GM12878 (cell line): ENCODE results near the gene MXI1. TPM values are rescaled to one million over a fixed set of nuclear protein-coding genes. Genes with fewer than 3 reads are reported as not detected.

Source experiments
- ATAC-seq: fragments of 200-7000 bp; cut with Tn5 transposase; 3 replicates; pipeline ENCODE4 v1.9.1; 2020; ENCODE audit warnings: mild to moderate bottlenecking, moderate library complexity
- BruUV-seq: library from RNA; stranded (reverse); fragments of 400-500 nt; replicated peaks from 2 replicates; lab custom pipeline; 2021; lab: Mats Ljungman, UMichigan
- CTCF ChIA-PET: fragments of 300-600 bp; sonication (Branson Sonifier 250); formaldehyde crosslinking; extraction: SDS; loops from one replicate; lab custom pipeline; 2021; ENCODE audit warnings: inconsistent platforms; lab: Yijun Ruan, JAX
- POLR2A ChIA-PET: fragments of 350-600 bp; formaldehyde crosslinking; extraction: SDS; loops from one replicate; lab custom pipeline; 2021; ENCODE audit warnings: inconsistent platforms; lab: Charles Lee
- RAD21 ChIA-PET: fragments of 300-600 bp; sonication (Branson Sonifier 250); formaldehyde crosslinking; loops from one replicate; lab custom pipeline; 2023; ENCODE audit warnings: antibody characterized with exemption; ENCODE audit not compliant: unreplicated experiment; lab: Charles Lee
- SMC1A ChIA-PET: fragments of 300-600 bp; sonication (Branson Sonifier 250); formaldehyde crosslinking; loops from one replicate; lab custom pipeline; 2023; ENCODE audit not compliant: unreplicated experiment, uncharacterized antibody; lab: Charles Lee
- DNase-seq: peaks from one replicate; pipeline ENCODE4 v3.0.0-alpha.2; 2011; ENCODE audit warnings: low read depth, low spot score
- FAIRE-seq: peaks from 3 replicates; lab custom pipeline; 2011; peaks lifted over from hg19 to GRCh38; lab: Jason Lieb, UNC
- H2AFZ ChIP-seq: 2 replicates; pipeline ENCODE4 v1.6.0; 2011; ENCODE audit warnings: low read depth, low read length, control low read depth; ENCODE audit not compliant: control insufficient read depth
- H3K27ac ChIP-seq: 2 replicates; pipeline ENCODE4 v1.5.1; 2011; ENCODE audit warnings: control low read depth; ENCODE audit not compliant: control insufficient read depth, insufficient read depth
- H3K27me3 ChIP-seq, 2 experiments: replicated peaks in 1 of 2; 2 replicates each; pipeline versions ENCODE4 v1.6.0 to v1.6.1; 2011; ENCODE audit warnings: low read length in 1 of 2; ENCODE audit not compliant: control insufficient read depth in 2 of 2, insufficient read depth in 2 of 2
- H3K36me3 ChIP-seq, 2 experiments: 2 replicates each; pipeline ENCODE4 v1.5.1; 2011; ENCODE audit warnings: low read length in 1 of 2; ENCODE audit not compliant: control insufficient read depth in 2 of 2, insufficient read depth in 2 of 2
- H3K4me1 ChIP-seq: 2 replicates; pipeline ENCODE4 v1.6.1; 2011; ENCODE audit warnings: mild to moderate bottlenecking, low read length, moderate library complexity, mixed read lengths; ENCODE audit not compliant: control insufficient read depth, insufficient read depth
- H3K4me2 ChIP-seq: 2 replicates; pipeline ENCODE4 v1.6.0; 2011; ENCODE audit warnings: control low read depth; ENCODE audit not compliant: control insufficient read depth, insufficient read depth
- H3K4me3 ChIP-seq: fragments of 200-600 bp; sonication (generic); 2 replicates; pipeline ENCODE4 v1.5.1; 2016
- H3K79me2 ChIP-seq: 2 replicates; pipeline ENCODE4 v1.6.0; 2011; ENCODE audit warnings: low read length; ENCODE audit not compliant: control insufficient read depth, insufficient read depth
- H3K9ac ChIP-seq: 2 replicates; pipeline ENCODE4 v1.8.0; 2011; ENCODE audit warnings: low read length, control low read depth, mixed read lengths; ENCODE audit not compliant: control insufficient read depth, insufficient read depth
- H3K9me3 ChIP-seq: replicated peaks from 3 replicates; pipeline ENCODE4 v1.5.1; 2011; ENCODE audit warnings: mild to moderate bottlenecking, low read length; ENCODE audit not compliant: control insufficient read depth, insufficient read depth
- H4K20me1 ChIP-seq: 2 replicates; pipeline ENCODE4 v1.6.0; 2011; ENCODE audit not compliant: control insufficient read depth, insufficient read depth
- CHD1 ChIP-seq: IDR thresholded peaks from 2 replicates; pipeline ENCODE4 v1.6.1; 2012; ENCODE audit warnings: low read depth, low read length, improper control_type of control experiment
- GABPA ChIP-seq: IDR thresholded peaks from 2 replicates; pipeline ENCODE4 v1.6.1; 2014; ENCODE audit warnings: antibody characterized with exemption, low read depth, mild to moderate bottlenecking, inconsistent platforms
- KAT2A ChIP-seq: conservative IDR thresholded peaks from 2 replicates; pipeline ENCODE4 v1.6.1; 2011; ENCODE audit warnings: low read depth, low read length; ENCODE audit not compliant: control insufficient read depth
- NFXL1 ChIP-seq: fragments of 450-650 bp; IDR thresholded peaks from 2 replicates; pipeline ENCODE4 v1.6.1; 2017; ENCODE audit warnings: antibody characterized with exemption, mild to moderate bottlenecking, borderline replicate concordance
- SMC3 ChIP-seq: IDR thresholded peaks from 2 replicates; pipeline ENCODE4 v1.6.1; 2011; ENCODE audit warnings: low read length, improper control_type of control experiment, borderline replicate concordance
- YBX1 ChIP-seq: fragments of 450-650 bp; IDR thresholded peaks from 2 replicates; pipeline ENCODE4 v1.6.1; 2016; ENCODE audit warnings: antibody characterized with exemption
- WGBS: methylation state at CpG from one replicate; pipeline ENCODE4 v1.1.6; 2016; ENCODE audit warnings: low lambda C conversion rate; ENCODE audit not compliant: insufficient replicate concordance, insufficient coverage; ENCODE audit errors: missing lambda C conversion rate; 5-methylcytosine and 5-hydroxymethylcytosine counted together
- in situ Hi-C: fragments of 300-500 bp; cut with MboI; formaldehyde crosslinking; loops from 9 replicates; pipeline ENCODE4 v1.14.3; 2018; ENCODE audit warnings: mixed read lengths
- intact Hi-C: fragments of 100-400 bp; cut with micrococcal nuclease; formaldehyde crosslinking; loops from one replicate; pipeline ENCODE4 v1.14.2; 2022; ENCODE audit not compliant: unreplicated experiment
- polyA plus RNA-seq, 11 experiments: library from polyadenylated mRNA; depleted of rRNA in 4 of 11; unstranded in 6 of 11; stranded (reverse) in 5 of 11; fragments of >200 nt; fragmentation: Nextera tagmentation in 4 of 11; fragmentation: Illumina TruSeq in 1 of 11; extraction: Ambion mirVana in 4 of 11; extraction: Trizol in 1 of 11; gene quantifications; 1 replicate in 1 of 11; 2 replicates in 10 of 11; pipeline versions ENCODE4 v1.2.1 to v1.2.3, GENCODE V29; 2011 to 2016; ENCODE audit warnings: inconsistent platforms in 2 of 11, missing spikeins in 2 of 11, low read depth in 1 of 11
- total RNA-seq, 4 experiments: library from RNA; depleted of rRNA in 3 of 4; stranded (reverse); fragments of >200 nt in 3 of 4; fragmentation: Illumina TruSeq in 1 of 4; extraction: Trizol in 1 of 4; gene quantifications; 2 replicates each; pipeline versions ENCODE4 v1.2.1 to v1.2.3, GENCODE V29; 2013 to 2021

The MXI1 gene
- total and polyA plus RNA-seq, 10 of the 15 experiments (the other 5 are each of a cell fraction or from before 2014, with no cell fraction given) = 0.23 to 8.0 (median 0.41) TPM

GRCh38 chr10:110162741-110163145, 44.7 kb upstream of the MXI1 start:
- WGBS = 2% methylated on average over 6 of the region's 6 CpGs
- Histone ChIP-seq H3K4me1 (no peaks in the 10 kb centered on the region), H3K4me3 (no peak overlapping the region), H3K9me3 (no peaks in the 10 kb centered on the region), H3K79me2 (no peaks in the 10 kb centered on the region), H3K4me2 (no peak overlapping the region), H2AFZ (no peak overlapping the region), H3K36me3 (no peaks in the 10 kb centered on the region), H4K20me1 (no peaks in the 10 kb centered on the region), H3K27ac (no peak overlapping the region), H3K27me3 (peaks cover 4 to 10% of the 10 kb centered on the region in 2 experiments), H3K9ac (no peak overlapping the region)
- ATAC-seq (peak; percentile 36; the same call in 1 of the 3 replicates), FAIRE-seq (no peak), DNase-seq (no peak)
- ChIA-PET SMC1A (no interaction called here), RAD21 (no interaction called here), CTCF (no interaction called here), POLR2A (no interaction called here)
- no peak for TF ChIP-seq YBX1
- TF ChIP-seq SMC3 = no peak
- TF ChIP-seq NFXL1 = no peak
- TF ChIP-seq GABPA = no peak
- no peak for TF ChIP-seq KAT2A
- BruUV-seq = no TSS peak
- in situ Hi-C loops = no loop called here
- intact Hi-C loops = no loop called here

- no peaks in the 10 kb centered on the region for H3K36me3 ChIP-seq
- BruUV-seq = no TSS peak
- DNase-seq = no peak
- 52% methylated on average over 5 of the region's 5 CpGs for WGBS
- peaks cover 6 to 11% of the 10 kb centered on the region in 2 experiments for H3K27me3 ChIP-seq
- H2AFZ ChIP-seq = no peak overlapping the region
- H4K20me1 ChIP-seq = no peaks in the 10 kb centered on the region
- no peaks in the 10 kb centered on the region for H3K79me2 ChIP-seq
- intact Hi-C loops (no loop called here), in situ Hi-C loops (no loop called here)
- FAIRE-seq = no peak
- no peak overlapping the region for H3K27ac ChIP-seq
- no peak for TF ChIP-seq CHD1
- POLR2A ChIA-PET = no interaction called here
- no peak for ATAC-seq
- no peaks in the 10 kb centered on the region for H3K9me3 ChIP-seq
- H3K4me2 ChIP-seq = no peak overlapping the region
- RAD21 ChIA-PET = no interaction called here
- H3K4me3 ChIP-seq = no peak overlapping the region
- H3K9ac ChIP-seq = no peak overlapping the region
- CTCF ChIA-PET = interaction anchor here (1.1 kb wide), 1 partner anchor 20 kb away, joined by 3 read pairs; no protein-coding TSS in a partner anchor
- no peaks in the 10 kb centered on the region; the same call in 1 of the 2 replicates for H3K4me1 ChIP-seq
- SMC1A ChIA-PET = no interaction called here
Observed at GRCh38 chr10:110163192-110163773, 44.1 kb upstream of the MXI1 start.
